Activated CD8-positive, alpha-beta memory T cell treated with anti-CD3 and anti-CD28 coated beads for 48 hours (primary cell): Measurements from ENCODE around the gene EGLN1.
"Not testable (repeated sequence)": the region's sequence is repeated elsewhere in the genome, so short reads cannot be mapped to it uniquely, and the experiment has no call there.

Experiments used
- DNase-seq, 3 experiments: peaks; one replicate each; pipeline ENCODE4 v3.0.0-alpha.2; 2020; ENCODE audit warnings: low read depth in 2 of 3, low spot score in 2 of 3

The EGLN1 gene

GRCh38 chr1:231421971-231422797 is at the start of gene EGLN1:
Gene EGLN1 (minus strand): TSS chr1:231422287. CDS start chr1:231421888, 399 bp downstream.
- peak; percentile 46 to 74 (median 64) for DNase-seq

GRCh38 chr1:231471500-231471899 is 49.4 kb upstream of the EGLN1 start:
- DNase-seq: not testable (repeated sequence)

GRCh38 chr1:231471027-231471426 is 48.9 kb upstream of the EGLN1 start:
- DNase-seq: not testable (repeated sequence)

GRCh38 chr1:231467986-231468385 is 45.9 kb upstream of the EGLN1 start:
- DNase-seq: no peak

GRCh38 chr1:231465051-231465450 is 43.0 kb upstream of the EGLN1 start:
- no peak for DNase-seq

- DNase-seq: no peak
These were observed 41.5 kb upstream of the EGLN1 start for GRCh38 chr1:231463541-231463940.

- peak in 2 of 3 experiments; percentile 24 to 29 for DNase-seq
These were observed 38.5 kb upstream of the EGLN1 start for GRCh38 chr1:231460614-231461013.

- not testable (repeated sequence) for DNase-seq
These were observed 37.4 kb upstream of the EGLN1 start for GRCh38 chr1:231459438-231459837.

GRCh38 chr1:231457956-231458355 is 35.9 kb upstream of the EGLN1 start:
- DNase-seq: not testable (repeated sequence)

- not testable (repeated sequence) for DNase-seq
These were observed 32.0 kb upstream of the EGLN1 start for GRCh38 chr1:231454133-231454532.

- no peak for DNase-seq
These were observed 24.1 kb upstream of the EGLN1 start for GRCh38 chr1:231446138-231446537.

GRCh38 chr1:231444059-231444458 is 22.0 kb upstream of the EGLN1 start:
- no peak for DNase-seq

GRCh38 chr1:231443363-231443762 is 21.3 kb upstream of the EGLN1 start:
- DNase-seq: no peak

- DNase-seq: no peak
These were observed 20.6 kb upstream of the EGLN1 start for GRCh38 chr1:231442735-231443134.

- DNase-seq: no peak
These were observed 10.9 kb upstream of the EGLN1 start for GRCh38 chr1:231432996-231433395.

- DNase-seq: no peak
These were observed 9.8 kb upstream of the EGLN1 start for GRCh38 chr1:231431665-231432415.

- DNase-seq: not testable (repeated sequence)
These were observed 8.7 kb upstream of the EGLN1 start for GRCh38 chr1:231430678-231431352.

GRCh38 chr1:231428377-231428776 is 6.3 kb upstream of the EGLN1 start:
- DNase-seq: no peak

GRCh38 chr1:231424950-231425805 is 3.1 kb upstream of the EGLN1 start:
- no peak for DNase-seq

- DNase-seq: no peak
These were observed 1.6 kb upstream of the EGLN1 start for GRCh38 chr1:231423648-231424047.
